Measurements from ENCODE around the gene PAFAH1B1. TPM values are rescaled to one million over a fixed set of nuclear protein-coding genes. Genes with fewer than 3 reads are reported as not detected.
"Not testable (repeated sequence)": the region's sequence is repeated elsewhere in the genome, so short reads cannot be mapped to it uniquely, and the experiment has no call there.

PAFAH1B1 gene
- total RNA-seq, 2 donors from 2014 or later: 102 to 164 TPM

GRCh38 chr17:2695243-2695960 is 101.9 kb downstream of the PAFAH1B1 start:
- Histone ChIP-seq H3K9me3 (no peaks in the 10 kb centered on the region), H3K4me3 (no peak overlapping the region), H3K4me1 (ENCODE audit: control insufficient read depth in 1 of 2, low read depth in 2 of 2) (no peaks in the 10 kb centered on the region), H3K27me3 (replicated peaks; ENCODE audit: insufficient read depth) (no peaks in the 10 kb centered on the region), H3K36me3 (peaks cover 62% of the 10 kb centered on the region), H3K27ac (no peak overlapping the region)
- ATAC-seq (ENCODE audit: insufficient number of reproducible peaks, low FRiP score, low read depth): no peak
- DNase-seq (ENCODE audit: low spot score): no peak
- TF ChIP-seq CTCF (IDR thresholded peaks at IDR 0.05): no peak

- H3K27me3 ChIP-seq (replicated peaks; ENCODE audit: insufficient read depth): no peaks in the 10 kb centered on the region
- ATAC-seq (ENCODE audit: insufficient number of reproducible peaks, low FRiP score, low read depth): no peak
- H3K4me1 ChIP-seq (ENCODE audit: control insufficient read depth in 1 of 2, low read depth in 2 of 2): no peaks in the 10 kb centered on the region
- no peak for DNase-seq (ENCODE audit: low spot score)
- H3K4me3 ChIP-seq: no peak overlapping the region
- H3K36me3 ChIP-seq: peaks cover 62% of the 10 kb centered on the region
- no peak overlapping the region for H3K27ac ChIP-seq
- no peaks in the 10 kb centered on the region for H3K9me3 ChIP-seq
- TF ChIP-seq CTCF (IDR thresholded peaks at IDR 0.05): no peak
Observed at GRCh38 chr17:2695961-2696760, 102.7 kb downstream of the PAFAH1B1 start.

DNA sequence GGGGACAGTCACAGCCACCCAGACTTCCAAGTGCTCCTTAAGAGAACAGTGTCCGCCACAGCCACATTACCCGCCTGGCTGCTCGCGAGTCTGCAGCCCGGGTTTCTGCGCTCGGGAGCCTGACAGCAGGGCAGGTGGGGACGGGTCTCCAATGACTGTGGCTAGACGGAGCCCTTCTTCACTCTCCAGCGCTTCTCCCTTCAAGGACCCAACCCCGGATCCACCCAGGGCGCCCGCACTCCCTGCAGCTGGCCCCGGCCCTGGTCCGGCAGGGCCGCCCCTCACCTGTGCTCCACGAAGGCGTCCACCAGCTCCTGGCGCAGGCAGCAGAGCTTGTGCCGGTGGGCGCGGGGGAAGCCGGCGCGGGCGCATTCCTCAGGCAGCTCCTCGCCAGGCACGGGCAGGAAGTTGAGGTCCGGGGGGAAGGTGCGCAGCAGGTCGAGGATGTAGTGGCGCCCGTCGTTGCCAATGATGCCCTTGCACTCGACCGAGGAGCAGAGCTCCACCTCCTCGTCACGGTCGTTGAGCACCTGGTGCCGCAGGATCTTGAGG is 104.2 kb downstream of the PAFAH1B1 start:
- Histone ChIP-seq H3K9me3 (no peaks in the 10 kb centered on the region), H3K27me3 (replicated peaks; ENCODE audit: insufficient read depth) (no peaks in the 10 kb centered on the region), H3K36me3 (peaks cover 67% of the 10 kb centered on the region), H3K27ac (no peak overlapping the region), H3K4me1 (ENCODE audit: control insufficient read depth in 1 of 2, low read depth in 2 of 2) (no peaks in the 10 kb centered on the region), H3K4me3 (no peak overlapping the region)
- TF ChIP-seq CTCF (IDR thresholded peaks at IDR 0.05): no peak
- no peak for ATAC-seq (ENCODE audit: insufficient number of reproducible peaks, low FRiP score, low read depth)
- no peak for DNase-seq (ENCODE audit: low spot score)

DNA sequence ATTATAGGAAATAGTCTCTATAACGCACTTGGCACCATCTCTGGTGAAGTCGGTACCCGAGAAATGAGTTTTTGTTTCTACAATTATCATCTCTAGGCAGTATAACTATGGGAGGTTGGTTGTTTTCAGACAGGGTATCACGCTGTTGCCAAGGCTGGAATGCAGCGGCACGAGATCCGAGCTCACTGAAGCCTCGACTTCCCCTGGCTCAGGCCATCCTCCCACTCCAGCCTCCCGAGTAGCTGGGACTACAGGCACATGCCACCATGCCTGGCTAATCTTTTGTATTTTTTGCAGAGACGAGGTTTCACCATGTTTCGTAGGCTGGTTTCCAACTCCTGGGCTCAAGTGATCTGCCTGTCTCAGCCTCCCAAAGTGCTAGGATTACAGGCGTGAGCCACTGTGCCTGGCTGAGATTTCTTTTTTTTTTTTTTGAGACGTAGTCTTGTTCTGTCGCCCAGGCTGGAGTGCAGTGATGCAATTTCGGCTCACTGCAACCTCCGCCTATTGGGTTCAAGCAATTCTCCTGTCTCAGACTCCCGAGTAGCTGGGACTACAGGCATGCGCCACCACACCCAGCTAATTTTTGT is 105.9 kb downstream of the PAFAH1B1 start:
- DNase-seq (ENCODE audit: low spot score); H3K4me1 ChIP-seq (ENCODE audit: control insufficient read depth in 1 of 2, low read depth in 2 of 2); ATAC-seq (ENCODE audit: insufficient number of reproducible peaks, low FRiP score, low read depth); H3K27me3 ChIP-seq (replicated peaks; ENCODE audit: insufficient read depth); H3K9me3 ChIP-seq; H3K27ac ChIP-seq; H3K4me3 ChIP-seq: not testable (repeated sequence)
- peaks cover 67% of the 10 kb centered on the region for H3K36me3 ChIP-seq

DNA sequence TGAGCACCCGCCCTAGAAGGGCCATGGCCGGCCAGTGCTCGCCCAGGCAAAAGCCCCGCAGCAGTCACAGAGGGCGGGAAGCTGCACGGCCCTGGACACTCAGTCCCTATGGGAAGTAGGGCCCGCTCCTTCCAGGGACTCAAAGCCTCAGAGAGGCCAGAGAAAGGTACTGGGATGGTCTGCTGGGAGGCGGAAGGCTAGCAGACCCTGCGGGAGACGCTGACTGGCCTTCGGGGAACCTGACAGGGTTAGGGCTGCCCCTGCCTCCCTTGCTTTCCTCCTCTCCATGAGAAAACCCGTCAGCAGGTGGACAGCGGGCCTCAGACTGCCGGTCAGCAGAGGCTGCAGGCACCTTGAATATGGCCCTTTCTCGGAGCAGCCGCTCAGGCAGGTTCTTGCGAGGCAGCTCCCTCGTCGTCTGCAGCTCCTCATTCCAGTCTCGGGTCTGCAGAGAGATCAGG is 106.6 kb downstream of the PAFAH1B1 start:
- H3K4me1 ChIP-seq (ENCODE audit: control insufficient read depth in 1 of 2, low read depth in 2 of 2): no peaks in the 10 kb centered on the region
- no peak overlapping the region for H3K27ac ChIP-seq
- H3K27me3 ChIP-seq (replicated peaks; ENCODE audit: insufficient read depth): no peaks in the 10 kb centered on the region
- no peak for TF ChIP-seq CTCF (IDR thresholded peaks at IDR 0.05)
- H3K4me3 ChIP-seq: no peak overlapping the region
- DNase-seq (ENCODE audit: low spot score) (no peak), ATAC-seq (ENCODE audit: insufficient number of reproducible peaks, low FRiP score, low read depth) (no peak)
- H3K9me3 ChIP-seq: no peaks in the 10 kb centered on the region
- peaks cover 63% of the 10 kb centered on the region for H3K36me3 ChIP-seq
